IMR-90 (cell line): ENCODE measurements around the gene CLEC1A. TPM values are rescaled to one million over a fixed set of nuclear protein-coding genes. Genes with fewer than 3 reads are reported as not detected.

Source experiments
- ATAC-seq: fragments of 200-7000 bp; cut with Tn5 transposase; 2 replicates; pipeline ENCODE4 v1.9.1; 2020; ENCODE audit warnings: low read depth, mild to moderate bottlenecking, moderate library complexity
- BruUV-seq: library from RNA; stranded (reverse); fragments of 400-500 nt; replicated peaks from 2 replicates; lab custom pipeline; 2021; lab: Mats Ljungman, UMichigan
- CTCF ChIA-PET: fragments of 300-600 bp; formaldehyde crosslinking; extraction: SDS; loops from one replicate; lab custom pipeline; 2021; ENCODE audit warnings: antibody characterized with exemption; lab: Yijun Ruan, JAX
- POLR2A ChIA-PET: fragments of 300-600 bp; sonication (Branson Sonifier 250); formaldehyde crosslinking; loops from one replicate; lab custom pipeline; 2022; ENCODE audit warnings: antibody characterized with exemption; ENCODE audit not compliant: unreplicated experiment; lab: Charles Lee
- DNase-seq: peaks from one replicate; pipeline ENCODE4 v3.0.0; 2013
- H2AFZ ChIP-seq: replicated peaks from 2 replicates; pipeline ENCODE3; 2013; ENCODE audit warnings: low read length, mild to moderate bottlenecking; ENCODE audit not compliant: poor library complexity
- H2AK5ac ChIP-seq: 2 replicates; pipeline ENCODE4 v1.6.1; 2013; ENCODE audit warnings: low read depth, low read length, inconsistent platforms
- H2AK9ac ChIP-seq: replicated peaks from 2 replicates; pipeline ENCODE3; 2013; ENCODE audit warnings: mild to moderate bottlenecking, low read depth, low read length, moderate library complexity; ENCODE audit not compliant: poor library complexity
- H2BK120ac ChIP-seq: 2 replicates; pipeline ENCODE4 v1.6.1; 2013; ENCODE audit warnings: low read depth, low read length, inconsistent platforms
- H2BK15ac ChIP-seq: 3 replicates; pipeline ENCODE4 v1.6.1; 2013; ENCODE audit warnings: low read depth, low read length, inconsistent platforms
- H2BK20ac ChIP-seq: 2 replicates; pipeline ENCODE4 v1.6.1; 2013; ENCODE audit warnings: low read depth, mild to moderate bottlenecking, inconsistent platforms, low read length, moderate library complexity
- H2BK5ac ChIP-seq: 2 replicates; pipeline ENCODE4 v1.6.1; 2013; ENCODE audit warnings: mild to moderate bottlenecking, low read depth, low read length, inconsistent platforms; ENCODE audit not compliant: poor library complexity, severe bottlenecking
- H3K14ac ChIP-seq: replicated peaks from 2 replicates; pipeline ENCODE4 v1.6.1; 2013; ENCODE audit warnings: low read depth, low read length, inconsistent platforms
- H3K18ac ChIP-seq: 2 replicates; pipeline ENCODE4 v1.6.1; 2013; ENCODE audit warnings: low read depth, low read length, control low read depth
- H3K23ac ChIP-seq: 2 replicates; pipeline ENCODE4 v1.6.1; 2013; ENCODE audit warnings: low read depth, low read length, inconsistent platforms
- H3K27ac ChIP-seq: 2 replicates; pipeline ENCODE4 v1.5.1; 2013; ENCODE audit warnings: mild to moderate bottlenecking, control low read depth, low read length; ENCODE audit not compliant: insufficient read depth
- H3K27me3 ChIP-seq: 2 replicates; pipeline ENCODE4 v1.6.1; 2013; ENCODE audit warnings: low read length; ENCODE audit not compliant: control insufficient read depth, insufficient read depth
- H3K36me3 ChIP-seq: 2 replicates; pipeline ENCODE4 v1.6.1; 2013; ENCODE audit warnings: low read length, mixed read lengths; ENCODE audit not compliant: control insufficient read depth, insufficient read depth
- H3K4ac ChIP-seq: 2 replicates; pipeline ENCODE4 v1.6.1; 2013; ENCODE audit warnings: low read depth, low read length, inconsistent platforms
- H3K4me1 ChIP-seq: 2 replicates; pipeline ENCODE4 v1.6.1; 2013; ENCODE audit warnings: low read length, mixed read lengths; ENCODE audit not compliant: control insufficient read depth, insufficient read depth
- H3K4me2 ChIP-seq: 2 replicates; pipeline ENCODE4 v1.6.1; 2013; ENCODE audit warnings: low read depth, mild to moderate bottlenecking, control low read depth, low read length, moderate library complexity
- H3K4me3 ChIP-seq: 2 replicates; pipeline ENCODE4 v1.5.1; 2013; ENCODE audit warnings: low read depth, mild to moderate bottlenecking, control low read depth, low read length, moderate library complexity; ENCODE audit not compliant: insufficient read depth
- H3K56ac ChIP-seq: 2 replicates; pipeline ENCODE4 v1.6.1; 2013; ENCODE audit warnings: low read length, inconsistent platforms; ENCODE audit not compliant: insufficient read depth; ENCODE audit errors: extremely low read depth
- H3K79me1 ChIP-seq, 2 experiments: 2 replicates each; pipeline ENCODE4 v1.6.1; 2013; ENCODE audit warnings: low read length in 2 of 2, inconsistent platforms in 1 of 2, low read depth in 1 of 2
- H3K9ac ChIP-seq: 2 replicates; pipeline ENCODE4 v1.6.1; 2013; ENCODE audit warnings: low read depth, low read length, control low read depth
- H3K9me1 ChIP-seq: 2 replicates; pipeline ENCODE4 v1.6.1; 2013; ENCODE audit warnings: low read length, inconsistent platforms; ENCODE audit not compliant: insufficient read depth
- H3K9me3 ChIP-seq: 2 replicates; pipeline ENCODE4 v1.6.1; 2013; ENCODE audit warnings: low read length; ENCODE audit not compliant: control insufficient read depth, insufficient read depth
- H4K20me1 ChIP-seq: 2 replicates; pipeline ENCODE4 v1.6.1; 2013; ENCODE audit warnings: low read length, inconsistent platforms; ENCODE audit not compliant: insufficient read depth
- H4K5ac ChIP-seq: 2 replicates; pipeline ENCODE4 v1.6.1; 2013; ENCODE audit warnings: mild to moderate bottlenecking, low read depth, low read length, control low read depth
- H4K8ac ChIP-seq, 2 experiments: 2 replicates each; pipeline ENCODE4 v1.6.1; 2013; ENCODE audit warnings: low read depth in 2 of 2, low read length in 2 of 2, control low read depth in 1 of 2, inconsistent platforms in 1 of 2
- H4K91ac ChIP-seq: 2 replicates; pipeline ENCODE4 v1.6.1; 2013; ENCODE audit warnings: low read depth, low read length, inconsistent platforms; ENCODE audit not compliant: insufficient read depth
- BHLHE40 ChIP-seq: fragments of 150-350 bp; IDR thresholded peaks from 2 replicates; pipeline ENCODE4 v1.6.1; 2016; ENCODE audit warnings: mild to moderate bottlenecking, low read depth, low read length
- CEBPB ChIP-seq: IDR thresholded peaks from 2 replicates; pipeline ENCODE4 v1.6.1; 2012; ENCODE audit warnings: low read depth, low read length, improper control_type of control experiment
- CHD1 ChIP-seq: IDR thresholded peaks from 2 replicates; pipeline ENCODE4 v1.6.1; 2012; ENCODE audit warnings: low read depth, low read length, improper control_type of control experiment
- CTCF ChIP-seq: conservative IDR thresholded peaks from 2 replicates; pipeline ENCODE4 v1.5.1; 2012; ENCODE audit warnings: mild to moderate bottlenecking, low read depth, low read length, improper control_type of control experiment
- ELK1 ChIP-seq: fragments of 150-350 bp; IDR thresholded peaks from 2 replicates; pipeline ENCODE4 v1.6.1; 2016; ENCODE audit warnings: low read depth, mild to moderate bottlenecking, low read length, moderate library complexity, borderline replicate concordance
- FOS ChIP-seq: fragments of 150-350 bp; IDR thresholded peaks from 2 replicates; pipeline ENCODE4 v1.6.1; 2016; ENCODE audit warnings: low read depth, low read length
- MAFK ChIP-seq: IDR thresholded peaks from 2 replicates; pipeline ENCODE4 v1.6.1; 2012; ENCODE audit warnings: low read depth, low read length, improper control_type of control experiment
- MAZ ChIP-seq: IDR thresholded peaks from 2 replicates; pipeline ENCODE4 v1.6.1; 2012; ENCODE audit warnings: low read depth, mild to moderate bottlenecking, low read length, improper control_type of control experiment, moderate library complexity, borderline replicate concordance
- MXI1 ChIP-seq: IDR thresholded peaks from 2 replicates; pipeline ENCODE4 v1.6.1; 2012; ENCODE audit warnings: low read depth, mild to moderate bottlenecking, low read length, moderate library complexity, borderline replicate concordance
- NFE2L2 ChIP-seq: fragments of 150-350 bp; IDR thresholded peaks from 2 replicates; pipeline ENCODE4 v1.6.1; 2016; ENCODE audit warnings: low read depth, mild to moderate bottlenecking, low read length
- POLR2A ChIP-seq: IDR thresholded peaks from 2 replicates; pipeline ENCODE4 v1.6.1; 2012; ENCODE audit warnings: mild to moderate bottlenecking, low read depth, low read length
- RAD21 ChIP-seq: IDR thresholded peaks from 2 replicates; pipeline ENCODE4 v1.6.1; 2012; ENCODE audit warnings: low read length, improper control_type of control experiment
- RCOR1 ChIP-seq: IDR thresholded peaks from 2 replicates; pipeline ENCODE4 v1.6.1; 2012; ENCODE audit warnings: mild to moderate bottlenecking, low read length, improper control_type of control experiment; ENCODE audit not compliant: insufficient replicate concordance
- RFX5 ChIP-seq: IDR thresholded peaks from 2 replicates; pipeline ENCODE4 v1.8.0; 2012; ENCODE audit warnings: low read depth, mild to moderate bottlenecking, low read length, moderate library complexity
- SMC3 ChIP-seq: fragments of 150-350 bp; IDR thresholded peaks from 2 replicates; pipeline ENCODE4 v1.6.1; 2016; ENCODE audit warnings: low read depth, mild to moderate bottlenecking, antibody characterized with exemption, low read length, moderate library complexity
- USF2 ChIP-seq: fragments of 150-350 bp; IDR thresholded peaks from 2 replicates; pipeline ENCODE4 v1.6.1; 2017; ENCODE audit warnings: mild to moderate bottlenecking, antibody characterized with exemption, low read length, low read depth
- dilution Hi-C: fragments of 300-500 bp; cut with HindIII; formaldehyde crosslinking; loops from one replicate; pipeline ENCODE4 v1.14.3; 2018; ENCODE audit warnings: low sequenced_read_pairs; ENCODE audit not compliant: unreplicated experiment
- in situ Hi-C: fragments of 300-500 bp; cut with MboI; formaldehyde crosslinking; loops from 3 replicates; pipeline ENCODE4 v1.14.3; 2019; ENCODE audit warnings: low sequenced_read_pairs, inconsistent platforms, mixed read lengths
- intact Hi-C: fragments of 100-400 bp; cut with micrococcal nuclease; formaldehyde crosslinking; loops from 2 replicates; pipeline ENCODE4 v1.10.0; 2022
- polyA plus RNA-seq, 3 experiments: library from polyadenylated mRNA; depleted of rRNA; stranded (reverse); fragments of >200 nt; gene quantifications; 2 replicates each; pipeline ENCODE4 v1.2.3, GENCODE V29; 2012; ENCODE audit warnings: low replicate concordance in 1 of 3
- total RNA-seq: library from RNA; depleted of rRNA; stranded (reverse); fragments of >200 nt; gene quantifications from 2 replicates; pipeline ENCODE4 v1.2.3, GENCODE V29; 2012

The CLEC1A gene
- total and polyA plus RNA-seq, 2 of the 4 experiments (the other 2 are of a cell fraction): not detected

GRCh38 chr12:10042167-10042566, 56.6 kb downstream of the CLEC1A start:
- BruUV-seq: no TSS peak
- Histone ChIP-seq H4K20me1 (no peaks in the 10 kb centered on the region), H3K4me3 (no peak overlapping the region), H2BK15ac (no peak overlapping the region), H3K36me3 (no peaks in the 10 kb centered on the region), H3K23ac (no peak overlapping the region), H3K4me2 (no peak overlapping the region), H3K14ac (no peak overlapping the region), H2AK9ac (no peak overlapping the region), H3K79me1 (no peaks in the 10 kb centered on the region), H3K27me3 (peaks cover 3% of the 10 kb centered on the region; the same call in 1 of the 2 replicates), H3K27ac (no peak overlapping the region), H4K8ac (no peak overlapping the region), H3K9me1 (no peaks in the 10 kb centered on the region), H4K91ac (no peak overlapping the region), H2BK5ac (no peak overlapping the region), H2AK5ac (no peak overlapping the region), H3K9me3 (no peaks in the 10 kb centered on the region), H3K18ac (no peak overlapping the region), H3K4ac (no peak overlapping the region), H2AFZ (no peak overlapping the region), H2BK20ac (no peak overlapping the region), H4K5ac (no peak overlapping the region), H2BK120ac (no peak overlapping the region), H3K56ac (no peak overlapping the region), H3K9ac (no peak overlapping the region), H3K4me1 (no peaks in the 10 kb centered on the region)
- POLR2A ChIA-PET: no interaction called here
- no peak for ATAC-seq
- intact Hi-C loops: no loop called here
- in situ Hi-C loops: no loop called here
- TF ChIP-seq BHLHE40 (no peak), RCOR1 (no peak), MXI1 (no peak), CTCF (no peak), MAZ (no peak), SMC3 (no peak), RFX5 (no peak), FOS (no peak), POLR2A (no peak), ELK1 (no peak), NFE2L2 (no peak), CEBPB (no peak), RAD21 (no peak), MAFK (no peak), USF2 (no peak), CHD1 (no peak)
- CTCF ChIA-PET: interaction anchor here (0.6 to 1.2 kb wide), 4 partner anchors 97 to 292 kb away, joined by 3 to 6 read pairs (median 4); no protein-coding TSS in a partner anchor
- no peak for DNase-seq
- dilution Hi-C loops: no loop called here
